Small intestine (tissue), 16 donors: ENCODE data around the gene CD248. TPM values are rescaled to one million over a fixed set of nuclear protein-coding genes. Genes with fewer than 3 reads are reported as not detected.

Experiments used
- DNase-seq, 2 donors: peaks; one replicate each; pipeline versions ENCODE4 v3.0.0 to v3.0.0-alpha.2; 2013
- FAIRE-seq: peaks from 2 replicates; lab custom pipeline; 2012; peaks lifted over from hg19 to GRCh38; lab: Jason Lieb, UNC
- H3K27ac ChIP-seq, 3 donors: one replicate each; pipeline ENCODE4 v1.5.1; 2013; ENCODE audit warnings: low read length in 2 of 3, mild to moderate bottlenecking in 2 of 3, control low read depth in 1 of 3, inconsistent platforms in 1 of 3, low read depth in 1 of 3, moderate library complexity in 1 of 3
- H3K27me3 ChIP-seq, 3 donors: one replicate each; pipeline ENCODE4 v1.6.1; 2013; ENCODE audit warnings: low read length in 3 of 3, inconsistent platforms in 1 of 3; ENCODE audit not compliant: control insufficient read depth in 3 of 3, insufficient read depth in 3 of 3
- H3K36me3 ChIP-seq, 3 donors: one replicate each; pipeline ENCODE4 v1.6.1; 2013; ENCODE audit warnings: low read length in 3 of 3, inconsistent platforms in 1 of 3, low read depth in 1 of 3, mild to moderate bottlenecking in 1 of 3, moderate library complexity in 1 of 3; ENCODE audit not compliant: control insufficient read depth in 3 of 3, insufficient read depth in 2 of 3
- H3K4me1 ChIP-seq, 3 donors: one replicate each; pipeline ENCODE4 v1.6.1; 2013; ENCODE audit warnings: low read length in 2 of 3, inconsistent platforms in 1 of 3, low read depth in 1 of 3, mild to moderate bottlenecking in 1 of 3, moderate library complexity in 1 of 3; ENCODE audit not compliant: control insufficient read depth in 3 of 3, insufficient read depth in 2 of 3
- H3K4me3 ChIP-seq, 3 donors: one replicate each; pipeline ENCODE4 v1.5.1; 2013; ENCODE audit warnings: low read length in 3 of 3, control low read depth in 1 of 3, inconsistent platforms in 1 of 3, low read depth in 1 of 3, mild to moderate bottlenecking in 1 of 3, moderate library complexity in 1 of 3
- H3K9me3 ChIP-seq, 2 donors: one replicate each; pipeline ENCODE4 v1.6.1; 2013; ENCODE audit warnings: low read depth in 1 of 2, low read length in 1 of 2; ENCODE audit not compliant: control insufficient read depth in 2 of 2, insufficient read depth in 1 of 2
- WGBS, 3 donors: extraction: QIAGEN DNeasy Blood & Tissue Kit; methylation state at CpG; one replicate each; pipeline ENCODE4 v1.1.7; 2013; 5-methylcytosine and 5-hydroxymethylcytosine counted together
- long read RNA-seq, 10 donors: transcript quantifications; one replicate each; lab custom pipeline, GENCODE V29; 2026
- polyA plus RNA-seq, 4 donors: library from polyadenylated mRNA; stranded (reverse) in 3 of 4; unstranded in 1 of 4; fragments of 200-250 nt in 3 of 4; fragments of 120-200 nt in 1 of 4; gene quantifications; one replicate each; pipeline versions ENCODE4 v1.2.1 to v1.2.3, GENCODE V29; 2013
- donor health status: healthy with polysubstance abuse.
- donor health status: control.
- donor health status: control.
- donor health status: Bipolar disorder and iron deficiency.
- donor health status: healthy.

The CD248 gene
- 10 to 100 TPM in 2 of 4 donors, 1 to 10 TPM in 1, not detected in 1; 1.6 to 35.7 (median 19.1) TPM for polyA plus RNA-seq
- long read RNA-seq, donor 1, transcript CD248-201 (1 exons, 2,558 nt) = major isoform, 28 of 28 reads
- long read RNA-seq, donor 1, partial matches to known transcripts = 0 of 28 reads
- long read RNA-seq, donor 1, other reads (novel, unspliced or antisense) = 0 of 28 reads
- long read RNA-seq, donor 2, transcript CD248-201 (1 exons, 2,558 nt) = major isoform, 9 of 9 reads
- long read RNA-seq, donor 2, partial matches to known transcripts = 0 of 9 reads
- long read RNA-seq, donor 2, other reads (novel, unspliced or antisense) = 0 of 9 reads
- long read RNA-seq, donor 3, transcript CD248-201 (1 exons, 2,558 nt) = major isoform, 40 of 40 reads
- long read RNA-seq, donor 3, partial matches to known transcripts = 0 of 40 reads
- long read RNA-seq, donor 3, other reads (novel, unspliced or antisense) = 0 of 40 reads
- long read RNA-seq, donor 4 = 0 reads
- long read RNA-seq, donor 5, transcript CD248-201 (1 exons, 2,558 nt) = major isoform, 13 of 13 reads
- long read RNA-seq, donor 5, partial matches to known transcripts = 0 of 13 reads
- long read RNA-seq, donor 5, other reads (novel, unspliced or antisense) = 0 of 13 reads
- long read RNA-seq, donor 6, transcript CD248-201 (1 exons, 2,558 nt) = major isoform, 25 of 25 reads
- long read RNA-seq, donor 6, partial matches to known transcripts = 0 of 25 reads
- long read RNA-seq, donor 6, other reads (novel, unspliced or antisense) = 0 of 25 reads
- long read RNA-seq, donor 7 = 0 reads
- long read RNA-seq, donor 8, transcript CD248-201 (1 exons, 2,558 nt) = major isoform, 27 of 27 reads
- long read RNA-seq, donor 8, partial matches to known transcripts = 0 of 27 reads
- long read RNA-seq, donor 8, other reads (novel, unspliced or antisense) = 0 of 27 reads
- long read RNA-seq, donor 9, transcript CD248-201 (1 exons, 2,558 nt) = major isoform, 8 of 8 reads
- long read RNA-seq, donor 9, partial matches to known transcripts = 0 of 8 reads
- long read RNA-seq, donor 9, other reads (novel, unspliced or antisense) = 0 of 8 reads
- long read RNA-seq, donor 10, transcript CD248-201 (1 exons, 2,558 nt) = major isoform, 84 of 84 reads
- long read RNA-seq, donor 10, partial matches to known transcripts = 0 of 84 reads
- long read RNA-seq, donor 10, other reads (novel, unspliced or antisense) = 0 of 84 reads

- FAIRE-seq = no peak
These were observed at the start of gene CD248 for GRCh38 chr11:66316849-66317251. TSS of gene CD248 (minus strand) at chr11:66317044. CDS start at chr11:66317027, 17 bp downstream.

GRCh38 chr11:66365711-66366619, 49.1 kb upstream of the CD248 start:
- peak in 1 of 2 donors; percentile 9 for DNase-seq
- WGBS, 3 donors = 76 to 85% (median 81%) methylated on average over 14 of the region's 14 CpGs
- no peak overlapping the region for H3K4me3 ChIP-seq
- no peak for FAIRE-seq
- H3K9me3 ChIP-seq = no peaks in the 10 kb centered on the region
- no peak overlapping the region for H3K27ac ChIP-seq
- H3K4me1 ChIP-seq = peaks cover 0 to 9% (median 0%) of the 10 kb centered on the region in 3 donors
- peaks cover 0 to 2% (median 0%) of the 10 kb centered on the region in 3 donors for H3K27me3 ChIP-seq
- peaks cover 0 to 84% (median 3%) of the 10 kb centered on the region in 3 donors for H3K36me3 ChIP-seq

More at GRCh38 chr11:66316849-66317251, at the start of gene CD248:
- peak in 1 of 2 donors; percentile 48 for DNase-seq
- Histone ChIP-seq H3K4me3 (peak within 1 kb of the TSS; percentile 19 to 50 (median 47)), H3K36me3 (peaks cover 0 to 4% (median 0%) of the 10 kb centered on the region in 3 donors), H3K9me3 (peaks cover 0 to 3% of the 10 kb centered on the region in 2 donors), H3K27ac (peak within 1 kb of the TSS; percentile 38 to 90 (median 67)), H3K4me1 (peaks cover 2 to 41% (median 3%) of the 10 kb centered on the region in 3 donors), H3K27me3 (no peaks in the 10 kb centered on the region)
- 32 to 74% (median 41%) methylated on average over 21 to 29 of the region's 29 CpGs for WGBS, 3 donors

- Histone ChIP-seq H3K4me1 (peaks cover 0 to 4% (median 0%) of the 10 kb centered on the region in 3 donors), H3K9me3 (no peaks in the 10 kb centered on the region), H3K4me3 (no peak overlapping the region), H3K27me3 (no peaks in the 10 kb centered on the region), H3K27ac (no peak overlapping the region), H3K36me3 (peaks cover 0 to 92% (median 5%) of the 10 kb centered on the region in 3 donors)
- WGBS, 3 donors = 93 to 100% (median 96%) methylated on average over 6 of the region's 6 CpGs
- DNase-seq = no peak
- FAIRE-seq = no peak
These were observed 48.3 kb upstream of the CD248 start for GRCh38 chr11:66365166-66365565.

- Histone ChIP-seq H3K27me3 (no peaks in the 10 kb centered on the region), H3K9me3 (no peaks in the 10 kb centered on the region), H3K36me3 (peaks cover 0 to 96% (median 5%) of the 10 kb centered on the region in 3 donors), H3K27ac (no peak overlapping the region), H3K4me1 (no peaks in the 10 kb centered on the region), H3K4me3 (no peak overlapping the region)
- WGBS, 3 donors = 63 to 71% (median 68%) methylated on average over 14 to 15 of the region's 15 CpGs
- DNase-seq (peak; percentile 57 to 58), FAIRE-seq (no peak)
These were observed 47.1 kb upstream of the CD248 start for GRCh38 chr11:66363805-66364535.

- no peak for FAIRE-seq
- no peak for DNase-seq
- Histone ChIP-seq H3K4me1 (no peaks in the 10 kb centered on the region), H3K36me3 (peaks cover 0 to 90% (median 5%) of the 10 kb centered on the region in 3 donors), H3K9me3 (no peaks in the 10 kb centered on the region), H3K27me3 (no peaks in the 10 kb centered on the region), H3K4me3 (no peak overlapping the region), H3K27ac (no peak overlapping the region)
- WGBS, 3 donors = 79 to 85% (median 80%) methylated on average over 14 of the region's 14 CpGs
These were observed 46.4 kb upstream of the CD248 start for GRCh38 chr11:66363187-66363601.

GRCh38 chr11:66362481-66363147, 45.8 kb upstream of the CD248 start:
- Histone ChIP-seq H3K4me1 (no peaks in the 10 kb centered on the region), H3K27ac (no peak overlapping the region), H3K9me3 (no peaks in the 10 kb centered on the region), H3K27me3 (no peaks in the 10 kb centered on the region), H3K36me3 (peaks cover 0 to 89% (median 5%) of the 10 kb centered on the region in 3 donors), H3K4me3 (no peak overlapping the region)
- FAIRE-seq (no peak), DNase-seq (no peak)
- whole genome bisulfite sequencing, 3 donors = 73 to 84% (median 77%) methylated on average over 9 of the region's 9 CpGs
